ENCODE results near the gene ENAM.
"Not testable (repeated sequence)": the region's sequence is repeated elsewhere in the genome, so short reads cannot be mapped to it uniquely, and the experiment has no call there.

ENAM gene

GRCh38 chr4:70629469-70630090 lies 1.0 kb downstream of the ENAM start:
- DNase-seq (ENCODE audit: low read depth in 2 of 2, low spot score in 1 of 2): no peak

DNA sequence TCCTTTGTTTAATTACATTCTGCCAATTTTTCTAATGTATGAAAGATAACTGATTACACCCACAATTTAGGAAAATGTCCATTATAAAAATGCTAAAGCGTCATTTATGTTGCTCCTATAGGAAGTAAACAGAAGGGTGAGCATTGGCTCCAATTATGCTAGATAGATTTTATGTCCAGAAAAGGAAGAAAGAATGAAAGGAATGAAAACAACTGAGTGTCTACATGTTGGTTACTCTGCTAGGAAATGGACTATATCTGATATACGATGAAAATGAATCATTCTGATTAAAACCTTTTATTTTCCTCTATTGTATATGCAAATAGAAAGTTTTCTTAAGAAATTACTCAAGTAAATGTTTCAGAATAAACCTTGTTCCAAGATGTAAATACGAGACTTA lies 1.6 kb downstream of the ENAM start:
- DNase-seq (ENCODE audit: low read depth in 2 of 2, low spot score in 1 of 2): no peak

- no peak for DNase-seq (ENCODE audit: low read depth in 2 of 2, low spot score in 1 of 2)
Measured at GRCh38 chr4:70632028-70632427, 3.5 kb downstream of the ENAM start.

GRCh38 chr4:70634482-70634881 lies 5.9 kb downstream of the ENAM start:
- DNase-seq (ENCODE audit: low read depth in 2 of 2, low spot score in 1 of 2): no peak

DNA sequence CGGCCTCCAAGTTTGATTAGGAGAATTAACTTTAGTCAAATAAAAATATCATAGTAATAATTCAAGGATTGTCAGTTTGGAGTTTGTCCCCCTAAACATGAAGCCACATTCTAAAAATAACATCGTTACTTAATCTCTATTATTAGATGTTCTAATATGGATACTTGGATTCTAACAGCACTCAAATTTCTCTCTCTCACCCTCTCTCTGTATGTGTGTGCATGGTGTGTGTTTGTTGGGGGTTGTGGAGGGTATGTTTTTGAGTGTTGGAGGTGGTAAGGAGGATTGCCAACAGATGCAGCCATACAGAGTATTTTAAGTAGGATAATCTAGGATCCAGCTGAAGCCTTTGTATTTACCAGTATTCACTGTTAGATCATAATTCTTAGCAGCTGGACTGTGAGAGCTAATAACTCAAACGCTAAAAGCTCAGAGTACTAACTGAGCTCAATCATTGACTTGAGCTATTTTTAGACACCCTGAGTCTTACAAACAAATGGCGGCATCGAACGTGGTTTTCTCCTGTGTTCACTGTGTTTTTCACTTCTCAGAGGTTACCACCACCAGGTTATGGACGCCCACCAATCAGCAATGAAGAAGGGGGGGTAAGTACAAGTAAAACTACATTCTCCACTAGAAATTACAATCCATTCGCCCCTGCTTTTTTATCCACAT lies 8.8 kb downstream of the ENAM start:
- no peak for DNase-seq (ENCODE audit: low read depth in 2 of 2, low spot score in 1 of 2)

DNA sequence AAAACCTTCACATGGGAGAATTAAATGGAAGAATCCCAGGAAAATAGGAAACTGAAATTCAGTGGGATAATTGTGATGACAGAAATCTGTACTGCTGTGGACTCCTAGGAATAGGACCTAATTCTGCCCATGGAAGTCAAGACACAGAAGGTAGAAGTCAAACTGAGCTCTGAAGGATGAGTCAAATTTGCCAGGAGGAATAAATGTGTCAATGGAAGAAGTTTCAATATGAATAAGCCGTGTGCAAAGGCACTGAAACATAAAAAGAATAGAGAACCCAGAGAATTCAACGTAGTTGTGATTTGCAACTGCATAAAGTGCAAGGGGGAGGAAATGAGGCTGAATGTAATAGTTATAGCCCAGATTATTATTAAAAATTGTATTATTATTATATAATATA lies 11.6 kb downstream of the ENAM start:
- no peak for DNase-seq (ENCODE audit: low read depth in 2 of 2, low spot score in 1 of 2)

- not testable (repeated sequence) for DNase-seq (ENCODE audit: low read depth in 2 of 2, low spot score in 1 of 2)
Measured at GRCh38 chr4:70650741-70651140, 22.2 kb downstream of the ENAM start.

GRCh38 chr4:70651864-70652506 lies 23.4 kb downstream of the ENAM start:
- no peak for DNase-seq (ENCODE audit: low read depth in 2 of 2, low spot score in 1 of 2)

GRCh38 chr4:70654605-70655011 lies 26.1 kb downstream of the ENAM start:
- no peak for DNase-seq (ENCODE audit: low read depth in 2 of 2, low spot score in 1 of 2)

DNA sequence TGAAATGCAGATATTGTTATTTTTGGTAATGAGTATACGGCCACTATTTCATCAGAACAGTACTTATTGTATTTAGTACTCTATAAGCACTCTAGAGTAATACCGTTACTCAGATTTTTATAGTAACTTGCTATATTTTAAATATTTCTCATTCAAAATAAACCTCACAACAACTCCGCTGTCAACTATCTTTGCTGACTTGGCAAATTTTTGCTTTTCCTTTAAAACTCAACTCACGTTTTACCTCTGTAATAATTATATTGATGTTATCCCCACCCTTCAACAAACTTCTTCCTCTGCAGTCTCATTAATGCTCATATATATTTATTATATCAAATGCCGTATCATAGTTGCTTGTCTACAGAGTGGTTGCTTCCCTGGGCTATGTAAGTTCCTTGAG lies 28.8 kb downstream of the ENAM start:
- DNase-seq (ENCODE audit: low read depth in 2 of 2, low spot score in 1 of 2): no peak

GRCh38 chr4:70658418-70658817 lies 29.9 kb downstream of the ENAM start:
- DNase-seq (ENCODE audit: low read depth in 2 of 2, low spot score in 1 of 2): no peak

DNA sequence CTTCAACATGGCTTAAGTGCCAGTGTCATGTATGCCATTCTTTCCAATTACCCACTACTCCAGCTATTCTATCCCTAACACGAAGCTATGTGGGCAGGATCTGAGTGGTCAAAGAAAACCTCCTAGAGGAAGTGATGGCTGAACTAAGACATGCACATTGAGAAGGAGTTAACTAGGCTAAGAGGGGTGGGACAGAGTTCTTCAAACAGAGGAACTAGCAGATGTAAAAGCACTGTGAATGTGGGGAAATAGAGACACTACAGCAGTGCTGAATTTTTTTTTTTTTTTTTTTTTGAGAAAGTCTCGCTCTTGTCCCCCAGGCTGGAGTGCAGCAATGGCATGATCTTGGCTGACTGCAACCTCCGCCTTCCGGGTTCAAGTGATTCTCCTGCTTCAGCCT lies 31.6 kb downstream of the ENAM start:
- DNase-seq (ENCODE audit: low read depth in 2 of 2, low spot score in 1 of 2): no peak

DNA sequence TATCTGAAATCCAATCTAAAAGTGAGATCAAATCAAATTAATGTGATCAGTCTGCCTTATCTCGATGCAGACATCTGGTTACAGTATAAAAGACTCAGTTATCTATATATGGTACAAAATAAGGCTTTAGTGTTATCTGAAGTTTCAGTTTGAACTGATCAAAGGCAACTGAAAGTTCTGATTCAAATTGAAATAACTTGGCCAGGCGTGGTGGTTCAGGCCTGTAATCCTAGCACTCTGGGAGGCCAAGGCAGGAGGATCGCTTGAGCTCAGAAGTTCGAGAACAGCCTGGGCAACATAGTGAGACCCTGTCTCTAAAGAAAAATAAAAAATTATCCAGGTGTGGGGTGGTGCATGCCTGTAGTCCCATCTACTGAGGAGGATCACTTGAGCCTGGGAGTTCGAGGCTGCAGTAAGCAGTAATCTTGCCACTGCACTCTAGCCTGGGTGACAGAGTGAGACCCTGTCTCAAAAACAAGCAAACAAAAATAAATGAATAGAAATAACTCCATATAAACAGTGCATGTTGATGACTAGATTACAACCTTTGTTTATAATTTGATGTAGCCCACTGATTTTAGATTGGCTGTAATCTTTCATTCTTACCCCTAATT lies 32.9 kb downstream of the ENAM start:
- DNase-seq (ENCODE audit: low read depth in 2 of 2, low spot score in 1 of 2): not testable (repeated sequence)

DNA sequence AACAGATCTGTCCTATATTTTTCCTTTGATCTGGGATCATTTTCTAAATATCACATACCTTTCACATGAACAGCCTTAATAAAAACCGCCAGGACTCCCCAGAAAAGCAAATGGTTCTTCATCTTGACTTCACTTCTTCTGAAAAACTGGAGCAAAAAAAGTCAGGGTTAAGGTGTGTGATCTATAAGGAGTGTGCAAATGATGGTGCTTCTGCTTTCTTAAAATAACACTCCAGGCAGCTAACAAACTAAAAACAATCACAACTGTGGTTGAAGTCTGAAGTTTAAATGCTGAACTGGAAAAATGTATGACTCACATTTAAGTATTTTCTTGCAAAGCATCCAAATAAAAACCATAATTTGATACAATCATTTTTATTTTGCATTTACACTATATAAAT lies 37.8 kb downstream of the ENAM start, which contains the start of gene JCHAIN:
TSS of gene JCHAIN (minus strand) at position 140 of the 400 bp plus-strand sequence. CDS start at position 122, 18 bp downstream.
- no peak for DNase-seq (ENCODE audit: low read depth in 2 of 2, low spot score in 1 of 2)

- DNase-seq (ENCODE audit: low read depth in 2 of 2, low spot score in 1 of 2): no peak
Measured at GRCh38 chr4:70667740-70668535, 39.4 kb downstream of the ENAM start.

- DNase-seq (ENCODE audit: low read depth in 2 of 2, low spot score in 1 of 2): no peak
Measured at GRCh38 chr4:70670332-70671014, 41.9 kb downstream of the ENAM start.

DNA sequence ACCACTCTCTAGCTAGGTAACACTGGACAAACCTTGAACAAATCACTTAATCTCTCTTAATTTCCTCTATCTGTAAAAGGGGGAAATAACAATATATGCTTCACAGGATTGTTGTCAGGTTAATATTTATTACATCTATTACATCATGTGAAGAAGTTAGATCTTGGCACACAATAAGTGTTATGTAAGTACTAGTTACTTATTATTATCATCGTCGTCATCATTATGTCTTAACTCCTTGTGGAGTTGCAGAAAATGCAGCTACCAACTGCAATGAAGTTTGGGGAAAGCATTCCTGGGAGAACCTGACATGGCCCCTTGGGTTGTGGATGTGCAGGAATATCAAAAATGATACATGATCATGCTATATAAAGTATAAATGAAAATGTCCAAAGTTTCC lies 42.5 kb downstream of the ENAM start:
- no peak for DNase-seq (ENCODE audit: low read depth in 2 of 2, low spot score in 1 of 2)

- DNase-seq (ENCODE audit: low read depth in 2 of 2, low spot score in 1 of 2): no peak
Measured at GRCh38 chr4:70674191-70674590, 45.6 kb downstream of the ENAM start.

- no peak for DNase-seq (ENCODE audit: low read depth in 2 of 2, low spot score in 1 of 2)
Measured at GRCh38 chr4:70674731-70675130, 46.2 kb downstream of the ENAM start.

GRCh38 chr4:70676554-70677090 lies 48.1 kb downstream of the ENAM start:
- no peak for DNase-seq (ENCODE audit: low read depth in 2 of 2, low spot score in 1 of 2)
